ENCODE results near the gene SERPINB3.
"Not testable (repeated sequence)": the region's sequence is repeated elsewhere in the genome, so short reads cannot be mapped to it uniquely, and the experiment has no call there.

Gene SERPINB3

GRCh38 chr18:63648241-63648640 is 13.5 kb downstream of the SERPINB3 start:
- Histone ChIP-seq H3K4me2 (ENCODE audit: low read length) (no peak overlapping the region), H3K4me1 (ENCODE audit: insufficient read depth, low read length, severe bottlenecking) (no peaks in the 10 kb centered on the region), H4K20me1 (ENCODE audit: insufficient read depth, low read length) (no peaks in the 10 kb centered on the region), H3F3A (ENCODE audit: insufficient read depth, low read length) (no peaks in the 10 kb centered on the region), H2AFZ (ENCODE audit: low read length) (no peak overlapping the region), H3K9me2 (ENCODE audit: low read depth, low read length) (no peaks in the 10 kb centered on the region; the same call in 1 of the 2 replicates), H3K36me3 (ENCODE audit: insufficient read depth, low read length) (no peaks in the 10 kb centered on the region), H3K27ac (ENCODE audit: low read depth, low read length, poor library complexity, severe bottlenecking) (no peak overlapping the region), H3K79me2 (ENCODE audit: insufficient read depth, low read length) (no peaks in the 10 kb centered on the region), H3K9me3 (ENCODE audit: low read length) (no peaks in the 10 kb centered on the region), H3K4me3 (ENCODE audit: low read depth, low read length, poor library complexity, severe bottlenecking) (no peak overlapping the region), H3K27me3 (ENCODE audit: insufficient read depth, low read length) (no peaks in the 10 kb centered on the region), H3K9ac (ENCODE audit: low read length) (no peak overlapping the region)
- TF ChIP-seq CTCF (IDR thresholded peaks at IDR 0.05; ENCODE audit: low read length) (no peak), EZH2 (IDR thresholded peaks at IDR 0.05; ENCODE audit: borderline replicate concordance, low read length) (no peak)

- no peaks in the 10 kb centered on the region for H3K27me3 ChIP-seq (ENCODE audit: insufficient read depth, low read length)
- no peak overlapping the region for H3K27ac ChIP-seq (ENCODE audit: low read depth, low read length, poor library complexity, severe bottlenecking)
- H3K4me1 ChIP-seq (ENCODE audit: insufficient read depth, low read length, severe bottlenecking) = no peaks in the 10 kb centered on the region
These were observed 14.8 kb downstream of the SERPINB3 start for GRCh38 chr18:63646936-63647335.

GRCh38 chr18:63644694-63645093 is 17.0 kb downstream of the SERPINB3 start:
- not testable (repeated sequence) for H3K4me2 ChIP-seq (ENCODE audit: low read length); H3K9me3 ChIP-seq (ENCODE audit: low read length); H3K4me3 ChIP-seq (ENCODE audit: low read depth, low read length, poor library complexity, severe bottlenecking); H3K27me3 ChIP-seq (ENCODE audit: insufficient read depth, low read length); H3K4me1 ChIP-seq (ENCODE audit: insufficient read depth, low read length, severe bottlenecking); H2AFZ ChIP-seq (ENCODE audit: low read length); H3K36me3 ChIP-seq (ENCODE audit: insufficient read depth, low read length); H3K27ac ChIP-seq (ENCODE audit: low read depth, low read length, poor library complexity, severe bottlenecking); H3K9ac ChIP-seq (ENCODE audit: low read length); H4K20me1 ChIP-seq (ENCODE audit: insufficient read depth, low read length); H3F3A ChIP-seq (ENCODE audit: insufficient read depth, low read length); H3K9me2 ChIP-seq (ENCODE audit: low read depth, low read length); H3K79me2 ChIP-seq (ENCODE audit: insufficient read depth, low read length)

More at GRCh38 chr18:63646936-63647335, 14.8 kb downstream of the SERPINB3 start:
- H4K20me1 ChIP-seq (ENCODE audit: insufficient read depth, low read length) = no peaks in the 10 kb centered on the region
- H3K4me3 ChIP-seq (ENCODE audit: low read depth, low read length, poor library complexity, severe bottlenecking) = no peak overlapping the region
- H2AFZ ChIP-seq (ENCODE audit: low read length) = no peak overlapping the region
- H3K36me3 ChIP-seq (ENCODE audit: insufficient read depth, low read length) = no peaks in the 10 kb centered on the region
- no peak overlapping the region for H3K4me2 ChIP-seq (ENCODE audit: low read length)
- no peaks in the 10 kb centered on the region; the same call in 1 of the 2 replicates for H3K9me2 ChIP-seq (ENCODE audit: low read depth, low read length)
- no peaks in the 10 kb centered on the region for H3K9me3 ChIP-seq (ENCODE audit: low read length)
- no peaks in the 10 kb centered on the region for H3K79me2 ChIP-seq (ENCODE audit: insufficient read depth, low read length)
- no peak for TF ChIP-seq EZH2 (IDR thresholded peaks at IDR 0.05; ENCODE audit: borderline replicate concordance, low read length)
- no peak for TF ChIP-seq CTCF (IDR thresholded peaks at IDR 0.05; ENCODE audit: low read length)
- no peak overlapping the region for H3K9ac ChIP-seq (ENCODE audit: low read length)
- H3F3A ChIP-seq (ENCODE audit: insufficient read depth, low read length) = no peaks in the 10 kb centered on the region

GRCh38 chr18:63644142-63644541 is 17.6 kb downstream of the SERPINB3 start, which contains the start of gene SERPINB4:
TSS of gene SERPINB4 (minus strand) at chr18:63644256. CDS start at chr18:63643577, 679 bp downstream.
- H3K9me3 ChIP-seq (ENCODE audit: low read length); H2AFZ ChIP-seq (ENCODE audit: low read length); H3K4me1 ChIP-seq (ENCODE audit: insufficient read depth, low read length, severe bottlenecking); H3K9ac ChIP-seq (ENCODE audit: low read length); H3K4me2 ChIP-seq (ENCODE audit: low read length); H3K9me2 ChIP-seq (ENCODE audit: low read depth, low read length); H3K79me2 ChIP-seq (ENCODE audit: insufficient read depth, low read length); H4K20me1 ChIP-seq (ENCODE audit: insufficient read depth, low read length); H3F3A ChIP-seq (ENCODE audit: insufficient read depth, low read length); H3K27ac ChIP-seq (ENCODE audit: low read depth, low read length, poor library complexity, severe bottlenecking); H3K4me3 ChIP-seq (ENCODE audit: low read depth, low read length, poor library complexity, severe bottlenecking); H3K27me3 ChIP-seq (ENCODE audit: insufficient read depth, low read length); H3K36me3 ChIP-seq (ENCODE audit: insufficient read depth, low read length): not testable (repeated sequence)

GRCh38 chr18:63642668-63643356 is 18.9 kb downstream of the SERPINB3 start:
- not testable (repeated sequence) for H3K4me2 ChIP-seq (ENCODE audit: low read length); H3K4me1 ChIP-seq (ENCODE audit: insufficient read depth, low read length, severe bottlenecking); H4K20me1 ChIP-seq (ENCODE audit: insufficient read depth, low read length); H2AFZ ChIP-seq (ENCODE audit: low read length); H3K36me3 ChIP-seq (ENCODE audit: insufficient read depth, low read length); H3K9me3 ChIP-seq (ENCODE audit: low read length); H3K4me3 ChIP-seq (ENCODE audit: low read depth, low read length, poor library complexity, severe bottlenecking); H3K27me3 ChIP-seq (ENCODE audit: insufficient read depth, low read length); H3K79me2 ChIP-seq (ENCODE audit: insufficient read depth, low read length); H3K9me2 ChIP-seq (ENCODE audit: low read depth, low read length); H3K9ac ChIP-seq (ENCODE audit: low read length); H3K27ac ChIP-seq (ENCODE audit: low read depth, low read length, poor library complexity, severe bottlenecking); H3F3A ChIP-seq (ENCODE audit: insufficient read depth, low read length)

- not testable (repeated sequence) for H3K36me3 ChIP-seq (ENCODE audit: insufficient read depth, low read length); H3K27me3 ChIP-seq (ENCODE audit: insufficient read depth, low read length); H4K20me1 ChIP-seq (ENCODE audit: insufficient read depth, low read length); H3K27ac ChIP-seq (ENCODE audit: low read depth, low read length, poor library complexity, severe bottlenecking); H3K4me1 ChIP-seq (ENCODE audit: insufficient read depth, low read length, severe bottlenecking); H2AFZ ChIP-seq (ENCODE audit: low read length); H3K79me2 ChIP-seq (ENCODE audit: insufficient read depth, low read length); H3K4me3 ChIP-seq (ENCODE audit: low read depth, low read length, poor library complexity, severe bottlenecking); H3K9ac ChIP-seq (ENCODE audit: low read length); H3F3A ChIP-seq (ENCODE audit: insufficient read depth, low read length); H3K9me2 ChIP-seq (ENCODE audit: low read depth, low read length); H3K9me3 ChIP-seq (ENCODE audit: low read length); H3K4me2 ChIP-seq (ENCODE audit: low read length)
These were observed 20.5 kb downstream of the SERPINB3 start for GRCh38 chr18:63641157-63641680.

All from OCI-LY1 (cell line).